Measurements from ENCODE around the gene GSX2.

GSX2 gene

GRCh38 chr4:54098375-54098774 is 1.6 kb upstream of the GSX2 start:
- DNase-seq (ENCODE audit: insufficient read length, low spot score) (no peak), FAIRE-seq (no peak)

GRCh38 chr4:54099287-54099747 is 646 bp upstream of the GSX2 start:
- FAIRE-seq = no peak
- TF ChIP-seq, protein P1, sequence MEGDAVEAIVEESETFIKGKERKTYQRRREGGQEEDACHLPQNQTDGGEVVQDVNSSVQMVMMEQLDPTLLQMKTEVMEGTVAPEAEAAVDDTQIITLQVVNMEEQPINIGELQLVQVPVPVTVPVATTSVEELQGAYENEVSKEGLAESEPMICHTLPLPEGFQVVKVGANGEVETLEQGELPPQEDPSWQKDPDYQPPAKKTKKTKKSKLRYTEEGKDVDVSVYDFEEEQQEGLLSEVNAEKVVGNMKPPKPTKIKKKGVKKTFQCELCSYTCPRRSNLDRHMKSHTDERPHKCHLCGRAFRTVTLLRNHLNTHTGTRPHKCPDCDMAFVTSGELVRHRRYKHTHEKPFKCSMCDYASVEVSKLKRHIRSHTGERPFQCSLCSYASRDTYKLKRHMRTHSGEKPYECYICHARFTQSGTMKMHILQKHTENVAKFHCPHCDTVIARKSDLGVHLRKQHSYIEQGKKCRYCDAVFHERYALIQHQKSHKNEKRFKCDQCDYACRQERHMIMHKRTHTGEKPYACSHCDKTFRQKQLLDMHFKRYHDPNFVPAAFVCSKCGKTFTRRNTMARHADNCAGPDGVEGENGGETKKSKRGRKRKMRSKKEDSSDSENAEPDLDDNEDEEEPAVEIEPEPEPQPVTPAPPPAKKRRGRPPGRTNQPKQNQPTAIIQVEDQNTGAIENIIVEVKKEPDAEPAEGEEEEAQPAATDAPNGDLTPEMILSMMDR (IDR thresholded peaks at IDR 0.05; ENCODE audit: insufficient read depth, missing control alignments) = no peak
- DNase-seq (ENCODE audit: insufficient read length, low spot score) = no peak

More at GRCh38 chr4:54098375-54098774, 1.6 kb upstream of the GSX2 start:
- TF ChIP-seq, protein P1 (IDR thresholded peaks at IDR 0.05; ENCODE audit: insufficient read depth, missing control alignments) = no peak

DNA sequence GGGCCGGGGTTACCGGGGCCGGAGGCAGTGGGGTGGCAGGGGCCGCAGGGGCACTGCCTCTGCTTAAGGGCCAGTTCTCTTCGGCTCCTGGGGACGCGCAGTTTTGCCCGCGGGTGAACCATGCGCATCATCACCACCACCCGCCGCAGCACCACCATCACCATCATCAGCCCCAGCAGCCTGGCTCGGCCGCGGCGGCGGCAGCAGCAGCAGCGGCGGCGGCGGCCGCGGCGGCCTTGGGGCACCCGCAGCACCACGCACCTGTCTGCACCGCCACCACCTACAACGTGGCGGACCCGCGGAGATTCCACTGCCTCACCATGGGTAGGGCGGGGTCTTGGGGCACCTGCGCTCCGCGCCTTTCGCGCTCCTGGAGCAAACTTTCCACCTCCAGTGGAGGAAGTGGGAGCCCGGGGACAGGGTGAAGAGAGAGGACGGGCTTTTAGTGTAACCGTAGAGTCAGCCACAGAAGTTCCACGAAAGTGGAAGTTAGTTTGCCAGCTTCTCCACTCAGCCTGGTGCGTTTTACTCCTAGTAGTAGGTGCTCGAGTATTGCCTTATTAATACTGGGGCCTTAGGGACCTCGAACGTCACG is 729 bp downstream of the GSX2 start:
- no peak for FAIRE-seq
- no peak for DNase-seq (ENCODE audit: insufficient read length, low spot score)
- TF ChIP-seq, protein P1 (IDR thresholded peaks at IDR 0.05; ENCODE audit: insufficient read depth, missing control alignments) = no peak

DNA sequence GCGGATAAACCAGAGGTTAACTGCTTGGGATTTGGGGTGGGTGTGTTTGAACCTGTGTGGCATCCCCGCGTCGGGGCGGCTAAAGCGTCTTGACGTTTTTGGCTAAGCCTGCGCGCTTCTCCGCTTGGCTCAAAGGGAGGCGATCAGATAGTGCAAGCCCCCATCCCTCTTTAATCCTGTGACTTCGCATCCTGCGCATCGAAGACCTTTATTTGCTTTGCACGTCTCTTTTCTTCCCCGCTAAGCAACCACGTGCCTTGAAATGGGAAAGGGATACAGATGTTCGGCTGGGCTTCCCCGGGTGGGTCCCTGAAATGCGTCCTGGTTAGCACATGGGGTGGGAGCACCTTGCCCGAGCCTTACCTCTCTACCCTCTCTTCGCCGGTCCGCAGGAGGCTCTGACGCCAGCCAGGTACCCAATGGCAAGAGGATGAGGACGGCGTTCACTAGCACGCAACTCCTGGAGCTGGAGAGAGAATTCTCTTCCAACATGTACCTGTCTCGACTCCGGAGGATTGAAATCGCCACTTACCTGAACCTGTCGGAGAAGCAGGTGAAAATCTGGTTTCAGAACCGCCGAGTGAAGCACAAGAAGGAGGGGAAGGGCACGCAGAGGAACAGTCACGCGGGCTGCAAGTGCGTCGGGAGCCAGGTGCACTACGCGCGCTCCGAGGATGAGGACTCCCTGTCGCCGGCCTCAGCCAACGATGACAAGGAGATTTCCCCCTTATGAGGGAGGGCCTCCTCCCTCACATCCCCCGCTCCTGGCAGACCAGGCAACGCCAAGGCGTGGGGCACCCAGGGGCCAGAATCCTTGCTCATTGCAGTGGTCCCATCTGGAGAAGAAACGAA is 1.5 kb downstream of the GSX2 start:
- FAIRE-seq = no peak
- TF ChIP-seq, protein P1 (IDR thresholded peaks at IDR 0.05; ENCODE audit: insufficient read depth, missing control alignments) = no peak
- DNase-seq (ENCODE audit: insufficient read length, low spot score) = no peak

DNA sequence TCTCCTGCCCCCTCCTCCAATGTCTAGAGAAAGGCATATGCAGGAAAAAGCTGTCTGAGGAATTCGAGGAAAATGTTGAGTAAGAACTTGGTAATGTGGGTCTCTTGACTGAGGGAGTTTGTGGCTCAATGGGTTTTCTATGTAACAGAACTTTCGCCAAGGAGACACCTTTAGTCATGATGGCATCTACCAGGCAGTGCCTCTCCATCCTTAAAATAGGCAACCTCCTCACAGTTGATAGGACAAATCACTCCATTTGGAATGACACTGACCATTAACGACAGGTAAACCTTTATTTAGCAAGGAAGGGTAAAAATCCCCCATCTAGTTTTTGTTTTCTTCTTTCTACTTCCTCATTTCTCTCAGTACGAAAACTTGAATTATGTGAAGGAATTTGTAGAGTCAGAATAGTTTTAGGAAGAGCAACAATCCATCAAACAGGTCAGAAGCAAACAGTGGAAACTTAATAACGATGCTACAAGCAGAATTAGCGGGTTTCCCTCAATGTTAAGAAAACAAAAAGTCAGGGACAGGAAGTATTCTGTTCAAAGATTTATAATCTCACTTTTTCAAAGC is 2.7 kb downstream of the GSX2 start:
- no peak for FAIRE-seq
- no peak for DNase-seq (ENCODE audit: insufficient read length, low spot score)

DNA sequence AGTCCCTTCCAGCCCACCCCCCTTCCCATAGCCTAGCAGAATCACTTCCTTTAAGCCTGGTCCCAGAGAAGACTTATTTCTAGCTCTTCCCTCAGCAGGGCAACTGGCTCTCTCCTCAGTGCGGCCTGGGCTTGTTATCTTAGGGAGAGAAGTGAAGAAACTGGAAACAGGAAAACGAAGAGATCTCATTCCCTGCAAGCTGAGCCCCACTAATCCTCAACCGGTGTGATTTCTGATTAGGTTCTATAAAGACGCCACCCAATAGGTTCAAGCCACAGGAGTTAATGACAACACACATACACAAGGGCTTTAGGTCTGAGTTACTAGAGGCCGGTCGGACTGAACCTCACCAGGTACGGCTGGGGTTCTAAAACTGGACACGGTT is 3.2 kb downstream of the GSX2 start:
- TF ChIP-seq, protein P1 (IDR thresholded peaks at IDR 0.05; ENCODE audit: insufficient read depth, missing control alignments) = no peak
- no peak for FAIRE-seq
- DNase-seq (ENCODE audit: insufficient read length, low spot score) = no peak

More for the DNA sequence above, 2.7 kb downstream of the GSX2 start:
- TF ChIP-seq, protein P1 (IDR thresholded peaks at IDR 0.05; ENCODE audit: insufficient read depth, missing control alignments) = no peak

Data from D721Med (cell line).